KMS-11 (cell line): ENCODE results near the gene PHB1.

Experiments
- H2AFZ ChIP-seq: fragments of 200-600 bp; sonication (generic); 2 replicates; pipeline ENCODE4 v1.6.1; 2016; ENCODE audit warnings: antibody characterized with exemption, mixed run types, low read depth
- H3K27ac ChIP-seq: fragments of 200-600 bp; sonication (generic); 2 replicates; pipeline ENCODE4 v1.6.1; 2016; ENCODE audit warnings: mild to moderate bottlenecking, mixed run types
- H3K27me3 ChIP-seq: fragments of 200-600 bp; sonication (generic); 2 replicates; pipeline ENCODE4 v1.6.1; 2017; ENCODE audit warnings: mild to moderate bottlenecking, low read depth, mixed run types, moderate library complexity; ENCODE audit not compliant: insufficient read depth
- H3K36me3 ChIP-seq: fragments of 200-600 bp; sonication (generic); 2 replicates; pipeline ENCODE4 v1.6.1; 2017; ENCODE audit warnings: mild to moderate bottlenecking, mixed run types; ENCODE audit not compliant: insufficient read depth
- H3K4me1 ChIP-seq: fragments of 200-600 bp; sonication (generic); 2 replicates; pipeline ENCODE4 v1.6.1; 2016; ENCODE audit warnings: mild to moderate bottlenecking, low read depth, mixed run types; ENCODE audit not compliant: poor library complexity, severe bottlenecking
- H3K4me2 ChIP-seq: fragments of 200-600 bp; sonication (generic); 2 replicates; pipeline ENCODE4 v1.7.0; 2016; ENCODE audit warnings: mild to moderate bottlenecking, mixed run types
- H3K4me3 ChIP-seq: fragments of 200-600 bp; sonication (generic); IDR thresholded peaks from 2 replicates; pipeline ENCODE4 v1.6.1; 2017; ENCODE audit warnings: low read depth, low read length, mixed read lengths; ENCODE audit not compliant: insufficient read depth
- H3K79me2 ChIP-seq: fragments of 200-600 bp; sonication (generic); 2 replicates; pipeline ENCODE4 v1.6.1; 2016; ENCODE audit warnings: low read depth, mixed run types; ENCODE audit not compliant: insufficient read depth
- H3K9ac ChIP-seq: fragments of 200-600 bp; sonication (generic); 2 replicates; pipeline ENCODE4 v1.6.1; 2016; ENCODE audit warnings: mild to moderate bottlenecking, mixed run types
- H4K20me1 ChIP-seq: fragments of 200-600 bp; sonication (generic); 2 replicates; pipeline ENCODE4 v1.6.1; 2016; ENCODE audit warnings: mild to moderate bottlenecking, mixed run types; ENCODE audit not compliant: insufficient read depth
- CTCF ChIP-seq: fragments of 200-600 bp; sonication (generic); conservative IDR thresholded peaks from 2 replicates; pipeline ENCODE4 v1.6.1; 2017; ENCODE audit warnings: low read depth, mild to moderate bottlenecking, antibody characterized with exemption, low read length, moderate library complexity, mixed read lengths

PHB1 gene

GRCh38 chr17:49357516-49357915, 57.2 kb downstream of the PHB1 start:
- Histone ChIP-seq H3K4me3 (no peak overlapping the region), H3K4me2 (peak overlapping the region; percentile 54), H2AFZ (no peak overlapping the region), H3K27ac (peak overlapping the region; percentile 60), H3K79me2 (peaks cover 91% of the 10 kb centered on the region), H3K9ac (peak overlapping the region; percentile 22; the same call in 1 of the 2 replicates), H3K27me3 (no peaks in the 10 kb centered on the region), H3K4me1 (peaks cover 65% of the 10 kb centered on the region), H3K36me3 (no peaks in the 10 kb centered on the region), H4K20me1 (no peaks in the 10 kb centered on the region)
- TF ChIP-seq CTCF, result no peak

GRCh38 chr17:49356320-49356719, 58.4 kb downstream of the PHB1 start:
- Histone ChIP-seq H3K4me1 (peaks cover 65% of the 10 kb centered on the region), H4K20me1 (no peaks in the 10 kb centered on the region), H3K36me3 (no peaks in the 10 kb centered on the region), H3K27me3 (no peaks in the 10 kb centered on the region), H3K27ac (peak overlapping the region; percentile 60; the same call in 1 of the 2 replicates), H3K4me2 (peak overlapping the region; percentile 54), H3K79me2 (peaks cover 100% of the 10 kb centered on the region), H3K4me3 (no peak overlapping the region), H2AFZ (no peak overlapping the region), H3K9ac (no peak overlapping the region)
- TF ChIP-seq CTCF, result no peak
